NCI-H510A (cell line): ENCODE data around the gene PAK3.

Source experiments
- DNase-seq: peaks from one replicate; lab custom pipeline; 2025; lab: John Stamatoyannopoulos, UW

The PAK3 gene

GRCh38 chrX:111133389-111133788 lies 37.4 kb downstream of the PAK3 start:
- DNase-seq, result no peak

DNA sequence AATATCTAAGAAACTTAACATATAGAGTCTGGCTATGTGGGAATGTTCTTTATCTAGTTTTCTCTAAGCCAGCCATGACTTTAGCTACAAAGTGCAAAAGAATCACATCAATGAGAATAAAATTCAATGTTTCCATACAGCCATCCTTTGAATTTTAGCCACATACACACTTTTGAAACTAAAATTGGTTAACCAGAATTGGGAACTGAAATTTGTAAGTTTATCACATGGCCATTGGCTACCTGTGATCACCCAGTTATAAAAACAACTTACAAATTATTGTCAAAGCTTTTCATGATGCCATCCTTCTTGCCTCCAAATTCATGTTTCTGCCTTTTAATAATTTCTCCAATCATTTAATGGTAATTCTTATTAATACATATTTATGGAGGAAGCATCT lies 49.9 kb downstream of the PAK3 start:
- no peak for DNase-seq

DNA sequence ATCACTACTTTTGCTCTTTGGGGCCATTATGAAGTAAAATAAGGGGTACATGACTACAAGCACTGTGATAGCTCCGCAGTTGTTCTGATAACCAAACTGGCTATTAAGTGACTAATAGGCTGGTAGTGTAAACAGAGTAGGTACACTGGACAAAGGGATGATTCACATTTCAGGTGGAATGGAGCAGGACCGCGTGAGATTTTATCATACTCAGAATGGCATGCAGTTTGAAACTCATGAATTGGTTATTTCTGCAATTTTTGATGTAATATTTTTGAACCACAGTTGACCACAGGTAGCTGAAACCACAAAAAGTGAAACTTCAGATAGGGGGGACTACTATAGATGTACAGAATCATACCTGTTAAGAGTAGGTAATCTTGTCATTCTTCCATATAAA lies 55.8 kb downstream of the PAK3 start:
- DNase-seq, result no peak

DNA sequence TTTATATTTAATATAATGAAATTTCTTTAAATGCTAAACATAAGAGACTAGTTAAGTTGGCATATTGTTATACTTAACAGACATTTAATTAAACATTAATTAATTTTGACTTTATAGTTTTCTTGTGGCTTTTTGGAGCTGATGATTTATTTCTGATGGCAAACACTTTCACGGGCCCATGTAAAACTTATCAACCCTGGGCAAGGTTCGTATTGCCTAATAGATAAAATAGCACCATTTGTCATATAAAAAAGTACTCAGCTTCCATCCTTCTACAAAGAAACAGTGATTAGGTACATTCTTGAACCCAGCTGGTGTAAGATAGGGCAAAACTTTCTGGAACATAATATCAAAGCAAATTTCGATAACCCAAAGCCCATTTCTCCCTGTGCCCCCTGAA lies 63.2 kb downstream of the PAK3 start:
- no peak for DNase-seq

- no peak for DNase-seq
Observed at GRCh38 chrX:111164728-111165127, 68.7 kb downstream of the PAK3 start.

GRCh38 chrX:111165902-111166301 lies 69.9 kb downstream of the PAK3 start:
- DNase-seq, result no peak

GRCh38 chrX:111167334-111167733 lies 71.3 kb downstream of the PAK3 start:
- DNase-seq, result no peak

- DNase-seq, result no peak
Observed at GRCh38 chrX:111168314-111168713, 72.3 kb downstream of the PAK3 start.

- DNase-seq, result no peak
Observed at GRCh38 chrX:111169141-111169540, 73.2 kb downstream of the PAK3 start.

DNA sequence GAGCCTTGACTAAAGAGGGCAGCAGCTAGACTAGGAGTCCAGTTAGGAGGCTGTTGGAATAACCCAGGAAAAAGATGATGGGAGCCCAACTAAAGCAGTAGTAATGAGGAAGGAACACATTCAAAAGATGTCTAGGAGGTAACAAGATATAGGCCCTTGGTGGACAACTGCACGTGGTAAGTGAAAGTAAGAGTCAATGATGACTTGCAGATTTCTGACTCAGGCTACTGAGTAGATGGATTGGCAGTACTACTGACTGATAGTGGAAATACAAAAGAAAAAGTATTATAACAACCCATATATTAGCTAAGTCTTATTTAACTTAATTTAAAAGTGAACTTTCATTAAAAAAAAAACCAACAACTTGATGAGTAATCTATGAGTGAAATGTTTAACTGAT lies 74.0 kb downstream of the PAK3 start:
- no peak for DNase-seq

- no peak for DNase-seq
Observed at GRCh38 chrX:111180750-111181240, 84.8 kb downstream of the PAK3 start.

DNA sequence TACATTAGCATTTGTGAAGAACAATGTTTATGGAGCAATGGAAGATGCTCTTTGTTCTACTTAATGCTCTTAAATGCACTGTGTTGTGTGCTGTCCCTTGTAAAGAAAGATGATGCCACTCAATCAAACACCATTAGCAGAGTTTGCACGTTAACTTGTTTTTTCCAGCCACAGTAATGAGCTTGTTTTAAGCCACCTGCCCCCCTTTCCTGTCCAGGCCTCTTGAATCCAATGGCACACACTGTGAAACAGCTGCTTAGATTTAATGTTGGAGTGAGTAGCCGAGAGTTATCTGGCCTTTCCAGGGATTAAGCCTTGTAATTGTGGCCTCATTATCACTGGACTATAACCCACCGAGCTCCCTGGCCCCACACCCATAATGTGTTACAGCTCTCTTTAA lies 86.0 kb downstream of the PAK3 start:
- DNase-seq, result peak; percentile 54

GRCh38 chrX:111182997-111183396 lies 87.0 kb downstream of the PAK3 start:
- DNase-seq, result no peak

DNA sequence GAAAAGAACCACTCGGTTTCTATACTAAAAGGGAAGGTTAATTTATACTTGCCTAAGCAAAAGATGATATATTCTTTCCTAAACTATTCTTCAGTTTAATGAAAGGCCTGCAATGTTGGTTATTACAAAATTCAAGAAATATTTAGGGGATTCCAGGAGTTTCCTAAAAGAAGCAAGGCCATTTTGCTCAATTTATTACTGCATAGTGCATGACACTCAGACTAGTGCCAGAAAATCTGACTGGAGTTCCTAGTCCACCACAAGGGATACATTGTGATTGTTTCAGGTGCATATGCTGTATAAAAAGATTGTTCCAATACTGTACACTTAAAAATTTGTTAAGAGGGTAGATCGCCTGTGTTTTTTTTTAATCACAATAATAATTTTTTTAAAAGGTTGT lies 95.6 kb downstream of the PAK3 start:
- no peak for DNase-seq

GRCh38 chrX:111199505-111199904 lies 103.5 kb downstream of the PAK3 start:
- no peak for DNase-seq

GRCh38 chrX:111200327-111200726 lies 104.3 kb downstream of the PAK3 start:
- no peak for DNase-seq

- no peak for DNase-seq
Observed at GRCh38 chrX:111207851-111208250, 111.9 kb downstream of the PAK3 start.

DNA sequence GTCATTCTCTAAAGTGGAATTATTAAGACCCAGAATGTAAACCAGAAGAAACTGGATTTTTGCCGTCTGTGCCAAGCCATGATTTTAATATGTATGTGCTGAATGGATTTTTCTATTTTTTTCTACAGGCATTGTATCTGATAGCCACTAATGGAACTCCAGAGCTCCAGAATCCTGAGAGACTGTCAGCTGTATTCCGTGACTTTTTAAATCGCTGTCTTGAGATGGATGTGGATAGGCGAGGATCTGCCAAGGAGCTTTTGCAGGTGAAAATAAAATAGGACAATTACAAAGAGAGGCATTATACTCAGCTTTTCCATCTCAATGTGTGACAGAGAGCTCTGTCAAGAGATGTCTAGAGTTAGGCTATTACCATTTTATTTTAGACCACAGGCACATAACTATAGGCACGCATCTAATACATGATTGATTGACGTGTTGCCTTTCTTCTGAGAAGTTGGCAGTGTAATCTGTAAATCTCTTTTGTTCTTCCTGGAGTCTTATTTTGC lies 120.4 kb downstream of the PAK3 start:
- DNase-seq, result no peak

DNA sequence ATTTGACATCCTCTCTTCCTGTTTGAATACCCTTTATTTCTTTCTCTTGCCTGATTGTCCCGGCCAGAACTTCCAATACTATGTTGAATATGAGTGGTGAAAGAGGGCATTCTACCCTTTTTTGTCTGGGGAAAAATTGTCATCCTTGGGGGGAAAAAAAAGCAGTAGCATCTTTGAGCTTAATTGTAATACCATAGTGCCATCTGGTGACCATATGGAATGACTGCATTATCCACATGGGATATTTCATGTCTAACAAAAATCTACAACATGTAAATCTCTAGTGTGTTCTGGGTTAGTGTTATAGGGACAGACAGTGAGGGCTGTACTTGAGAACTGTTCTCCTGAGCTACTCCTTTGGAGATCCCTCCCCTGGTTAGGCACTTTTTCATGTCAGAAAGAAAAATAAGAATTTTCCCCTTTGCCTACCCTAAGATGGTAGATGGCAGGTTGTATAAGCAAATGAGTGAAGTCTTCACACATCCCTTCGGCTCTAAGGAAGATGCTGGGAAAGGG lies 148.3 kb downstream of the PAK3 start:
- no peak for DNase-seq

GRCh38 chrX:111254896-111255693 lies 159.1 kb downstream of the PAK3 start:
- no peak for DNase-seq

DNA sequence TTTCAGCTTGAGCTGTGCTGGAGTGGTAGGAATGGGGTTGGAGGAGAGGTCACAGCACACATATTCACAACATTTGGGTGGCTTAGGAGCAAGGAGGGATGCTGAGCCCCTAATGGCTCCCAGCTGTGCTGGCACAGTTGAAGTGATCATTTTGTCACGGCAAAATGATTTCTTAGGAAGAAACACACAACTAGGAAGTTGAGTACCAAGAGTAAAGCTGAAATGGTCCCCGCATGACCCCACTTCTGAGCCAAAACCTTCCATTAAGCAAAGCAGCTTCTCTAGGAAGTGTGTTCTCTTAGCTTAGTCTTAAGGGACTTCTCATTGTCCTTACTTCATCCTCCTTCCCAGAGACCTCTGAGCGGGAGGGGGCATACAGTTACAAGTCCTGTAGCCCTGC lies 161.7 kb downstream of the PAK3 start:
- DNase-seq, result no peak

- no peak for DNase-seq
Observed at GRCh38 chrX:111259559-111259958, 163.6 kb downstream of the PAK3 start.

GRCh38 chrX:111260451-111260850 lies 164.5 kb downstream of the PAK3 start:
- no peak for DNase-seq

DNA sequence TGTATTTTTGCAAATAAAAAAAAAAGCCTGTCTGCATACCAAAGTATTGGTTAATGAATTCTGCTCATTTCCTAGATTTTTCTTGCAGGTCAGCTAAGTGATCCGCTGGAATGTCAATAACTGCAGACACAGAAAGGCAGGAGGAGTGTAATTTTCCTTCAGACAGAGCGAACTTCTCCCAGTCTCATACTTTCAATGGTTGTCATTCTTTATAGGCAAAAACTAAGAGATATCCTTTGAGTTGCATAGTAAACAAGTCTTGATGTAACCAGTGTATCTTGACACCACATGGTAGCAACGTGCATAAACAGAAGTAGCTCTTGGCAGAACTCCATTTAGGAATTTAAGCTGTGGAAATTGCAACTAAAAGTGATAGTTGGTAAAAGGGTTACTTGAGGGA lies 166.1 kb downstream of the PAK3 start:
- no peak for DNase-seq
